Measurements from ENCODE around the gene RRP36. TPM values are rescaled to one million over a fixed set of nuclear protein-coding genes. Genes with fewer than 3 reads are reported as not detected.

RRP36 gene, protein sequence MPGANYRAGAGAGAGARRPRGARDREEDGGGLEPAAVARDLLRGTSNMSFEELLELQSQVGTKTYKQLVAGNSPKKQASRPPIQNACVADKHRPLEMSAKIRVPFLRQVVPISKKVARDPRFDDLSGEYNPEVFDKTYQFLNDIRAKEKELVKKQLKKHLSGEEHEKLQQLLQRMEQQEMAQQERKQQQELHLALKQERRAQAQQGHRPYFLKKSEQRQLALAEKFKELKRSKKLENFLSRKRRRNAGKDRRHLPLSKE
- total RNA-seq (2022; extraction: Qiagen RNA extraction; ENCODE audit: low read depth): 67.6 to 88.6 TPM (median 72.1 TPM) in 5 replicates

DNA sequence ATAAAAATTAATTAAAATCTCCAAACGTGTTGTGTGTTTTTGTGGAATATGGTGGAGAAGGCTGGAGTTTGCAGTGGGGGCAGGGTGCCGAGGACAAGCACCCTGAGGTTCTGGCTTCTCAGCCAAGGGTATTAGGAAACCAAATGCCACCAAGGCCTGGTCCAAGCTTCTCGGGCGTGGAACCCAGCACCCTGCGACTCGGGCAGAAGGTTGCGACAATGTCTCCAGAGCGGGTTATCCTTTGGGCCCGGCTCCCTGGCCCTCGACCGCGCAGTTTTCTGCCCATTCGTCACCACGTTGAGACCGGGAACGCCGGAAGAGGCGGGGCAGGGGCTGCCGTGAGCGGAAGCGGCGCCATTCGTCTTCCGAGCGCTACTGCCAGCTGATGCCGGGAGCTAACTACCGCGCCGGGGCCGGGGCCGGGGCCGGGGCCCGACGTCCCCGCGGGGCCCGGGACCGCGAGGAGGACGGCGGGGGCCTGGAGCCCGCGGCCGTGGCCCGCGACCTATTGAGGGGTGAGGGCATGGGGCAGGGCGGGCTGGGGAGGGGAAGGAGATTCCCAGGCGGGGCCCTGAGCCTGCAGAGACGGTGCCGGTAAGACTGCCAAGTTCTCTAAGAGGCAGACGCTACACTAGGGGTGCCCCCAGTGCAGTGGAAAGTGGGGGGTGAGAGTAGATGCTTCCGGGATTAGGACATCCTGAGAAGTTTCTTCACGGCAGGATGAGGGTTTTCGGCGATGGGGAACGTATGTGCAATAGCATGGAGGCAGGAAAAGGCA lies at the start of gene RRP36:
Gene RRP36, plus strand, starts transcription at position 354 of the 778 bp plus-strand sequence. Its CDS starts 32 bp downstream, at position 386.

DNA sequence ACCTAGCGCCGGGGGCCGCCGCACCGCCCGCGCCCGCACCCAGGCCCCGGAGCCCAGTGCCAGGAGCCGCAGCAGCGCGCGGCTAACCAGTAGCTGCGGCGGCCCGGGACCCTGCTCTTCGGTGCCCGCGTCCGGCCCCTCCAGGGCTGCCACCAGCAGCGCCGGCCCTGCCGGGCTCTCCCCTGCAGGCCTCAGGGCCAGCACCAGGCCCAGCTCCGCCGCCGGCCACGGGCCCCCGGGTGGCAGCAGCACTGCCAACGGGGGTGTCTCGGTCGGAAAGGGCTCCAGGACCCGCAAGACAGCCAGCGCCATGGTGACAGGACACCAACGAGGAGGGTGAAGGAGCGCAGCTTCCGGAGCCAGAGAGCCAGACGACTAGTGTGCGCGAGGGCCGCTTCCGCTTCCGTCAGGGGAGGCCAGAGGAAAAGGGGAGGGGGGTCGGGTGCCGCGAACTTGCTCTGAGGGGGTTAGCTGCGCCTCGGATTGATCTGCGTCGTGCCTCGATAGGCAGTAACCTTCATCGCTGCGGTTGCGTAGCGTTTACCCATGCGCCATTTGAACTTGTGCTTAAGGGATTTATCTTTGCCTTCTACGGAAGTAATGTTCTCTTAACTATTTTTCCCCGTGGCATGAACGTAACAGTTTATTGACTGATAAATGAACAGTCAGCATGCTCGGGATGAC lies 42.4 kb upstream of the RRP36 start, which contains the start of gene PEX6:
Gene PEX6, minus strand, starts transcription at position 343 of the 684 bp plus-strand sequence. Its CDS starts 31 bp downstream, at position 312.

DNA sequence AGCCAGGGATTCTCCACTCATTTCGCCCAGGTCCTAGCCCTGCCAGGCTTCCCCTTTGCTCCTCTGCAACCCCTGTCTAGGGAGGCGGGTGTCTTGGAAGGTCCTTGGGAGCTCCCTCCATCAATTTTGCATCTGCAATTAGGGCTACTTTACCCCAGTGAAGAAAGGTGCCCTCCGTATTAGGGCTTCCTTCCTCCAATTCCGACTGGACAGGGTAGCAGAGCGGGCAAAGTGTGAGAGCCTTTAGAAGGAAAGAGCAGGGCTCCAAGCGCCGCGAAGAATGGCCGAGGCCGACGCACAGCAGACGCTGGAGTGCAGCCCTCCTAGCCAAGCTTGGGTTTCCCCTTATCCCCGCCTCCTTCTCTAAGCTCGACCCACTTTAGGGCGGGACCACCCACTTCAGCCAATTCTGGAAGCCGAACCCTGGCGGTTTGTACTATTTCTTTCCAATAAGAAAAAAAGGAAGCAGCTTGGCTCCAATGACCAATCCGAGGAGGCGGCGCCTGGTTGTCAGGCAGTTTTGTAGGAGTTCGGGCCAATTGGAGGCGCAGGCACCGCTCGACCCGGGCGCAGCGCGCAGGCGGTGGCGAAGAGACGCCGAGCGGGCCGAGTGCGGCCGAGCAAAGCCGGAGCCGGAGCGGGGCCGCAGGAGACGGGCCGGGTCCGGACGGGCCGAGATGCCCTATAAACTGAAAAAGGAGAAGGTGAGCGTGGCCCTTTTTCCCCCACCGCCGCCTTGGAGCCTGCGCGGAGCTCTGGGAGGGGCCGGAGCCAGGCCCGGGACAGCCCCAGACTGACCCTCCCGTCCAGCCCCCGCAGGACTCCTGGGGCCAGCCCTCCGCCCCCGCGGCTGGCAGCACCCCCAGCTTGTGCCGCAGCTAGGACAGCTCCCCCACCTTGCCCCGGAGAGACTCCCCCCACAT lies 37.2 kb upstream of the RRP36 start, which contains the start of gene PPP2R5D:
Gene PPP2R5D, plus strand, starts transcription at position 570 of the 923 bp plus-strand sequence. Its CDS starts 108 bp downstream, at position 678.

DNA sequence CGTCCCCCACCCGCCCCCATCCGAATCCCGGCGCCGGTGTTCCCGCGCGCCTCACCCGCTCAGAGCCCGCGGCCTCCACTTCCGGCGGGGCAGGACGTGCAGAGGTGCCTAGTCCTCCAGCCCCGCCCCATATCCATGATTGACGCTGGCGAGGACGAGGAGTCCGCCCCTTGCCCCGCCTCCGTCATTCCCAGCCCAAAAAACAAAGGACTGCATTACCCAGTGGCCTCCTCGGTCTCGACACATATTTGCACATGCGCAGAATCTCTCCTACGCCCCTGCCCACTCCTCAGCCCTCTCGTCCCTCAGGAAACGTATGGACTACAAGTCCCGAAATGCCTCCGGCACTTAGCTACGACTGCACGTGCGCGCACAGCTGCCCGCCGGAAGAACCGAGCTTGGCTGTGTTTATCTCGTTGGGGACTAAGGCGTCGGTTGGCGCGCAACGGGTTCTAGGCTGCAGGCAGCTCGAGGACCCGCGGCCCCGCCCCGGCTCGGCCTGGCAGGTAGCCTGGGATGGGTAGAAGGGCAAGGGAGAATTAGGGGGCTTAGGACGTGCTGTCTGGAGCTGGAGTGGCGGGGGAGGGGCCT lies 7.5 kb upstream of the RRP36 start, which contains the start of the genes KLHDC3 and MEA1:
Gene KLHDC3, plus strand, starts transcription at position 407 of the 591 bp plus-strand sequence. CDS start 2,944 bp downstream, outside the sequence.
Gene MEA1, minus strand, starts transcription at position 104 of the 591 bp plus-strand sequence. CDS start 133 bp downstream, outside the sequence.

DNA sequence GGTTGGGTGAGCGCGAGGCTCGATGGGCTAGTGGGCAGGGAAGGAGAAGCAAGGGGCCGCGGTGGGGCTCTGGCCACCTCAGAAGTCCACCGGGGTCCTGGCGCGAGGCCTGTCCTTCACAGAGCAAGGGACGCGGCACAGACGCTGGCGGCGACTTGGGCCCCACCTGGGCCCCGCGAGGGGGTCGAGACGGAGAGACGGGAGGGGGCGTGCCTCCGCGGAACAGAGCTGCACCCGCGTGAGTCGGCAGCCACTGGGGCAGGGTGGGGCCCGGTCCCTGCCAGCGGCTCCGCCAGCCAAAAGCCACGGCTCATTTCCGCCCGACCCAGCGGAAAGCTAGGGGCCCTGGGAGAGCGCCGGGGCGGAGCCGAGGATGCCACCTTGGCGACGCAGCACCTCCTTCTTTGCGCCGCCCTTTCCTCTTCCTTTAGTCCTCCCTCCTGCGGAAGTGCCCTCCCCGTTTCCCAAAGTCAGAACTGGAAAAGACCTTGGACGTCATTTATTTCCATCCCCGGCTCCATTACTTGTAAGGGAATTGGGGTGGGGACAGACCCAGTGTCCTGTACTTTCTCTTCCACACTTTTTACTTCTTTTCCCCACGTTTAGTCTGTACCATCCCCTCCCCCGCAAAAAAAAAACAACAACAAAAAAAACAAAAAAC lies 32.3 kb downstream of the RRP36 start, which contains the start of gene CUL7:
Gene CUL7, minus strand, starts transcription at position 307 of the 661 bp plus-strand sequence. CDS start 1,063 bp downstream, outside the sequence.

DNA sequence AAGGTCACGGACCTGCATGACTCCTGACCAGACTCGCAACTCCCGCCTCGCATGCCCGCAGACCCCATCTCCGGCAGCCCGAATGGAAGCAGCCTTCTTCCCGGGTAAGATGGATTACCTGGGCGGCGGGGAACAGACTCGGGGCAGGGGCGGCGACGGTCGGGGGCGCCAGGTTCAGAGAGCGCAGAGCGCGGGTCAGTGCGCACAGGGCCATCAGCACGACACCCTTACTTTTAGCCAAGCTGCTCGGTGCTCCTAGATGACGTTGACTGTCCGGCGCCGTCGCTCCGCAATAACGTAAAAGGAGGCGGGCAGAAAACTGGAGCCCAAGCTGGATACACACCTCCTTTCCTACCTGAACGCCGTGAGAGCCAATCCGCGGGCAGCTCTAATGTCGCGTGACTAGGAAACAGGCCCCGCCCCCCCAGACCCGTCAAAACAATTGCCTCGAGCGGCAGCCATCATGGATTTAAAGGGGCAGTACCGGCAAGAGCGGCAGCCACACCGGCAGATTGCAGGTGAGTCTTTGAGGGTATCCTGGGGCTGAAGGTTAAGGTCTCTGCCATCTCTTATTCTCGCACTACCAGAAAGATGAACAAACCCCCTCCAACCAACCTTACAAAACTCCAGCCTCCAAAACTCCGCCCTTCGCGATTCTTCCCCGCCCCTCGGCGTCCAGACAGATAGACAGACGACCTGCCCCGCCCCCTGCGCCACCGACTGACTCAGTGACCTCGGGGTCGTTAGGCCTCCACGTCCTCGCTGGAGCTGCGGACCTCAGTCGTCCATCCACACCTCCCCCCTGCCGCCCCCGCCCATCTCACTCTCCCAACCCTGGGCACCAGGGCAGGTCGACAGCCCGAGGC lies 38.0 kb downstream of the RRP36 start, which contains the start of the genes KLC4 and MRPL2:
Gene KLC4, plus strand, starts transcription at position 464 of the 866 bp plus-strand sequence. CDS start 1,705 bp downstream, outside the sequence.
Gene MRPL2, minus strand, starts transcription at position 267 of the 866 bp plus-strand sequence. Its CDS starts 53 bp downstream, at position 214.

DNA sequence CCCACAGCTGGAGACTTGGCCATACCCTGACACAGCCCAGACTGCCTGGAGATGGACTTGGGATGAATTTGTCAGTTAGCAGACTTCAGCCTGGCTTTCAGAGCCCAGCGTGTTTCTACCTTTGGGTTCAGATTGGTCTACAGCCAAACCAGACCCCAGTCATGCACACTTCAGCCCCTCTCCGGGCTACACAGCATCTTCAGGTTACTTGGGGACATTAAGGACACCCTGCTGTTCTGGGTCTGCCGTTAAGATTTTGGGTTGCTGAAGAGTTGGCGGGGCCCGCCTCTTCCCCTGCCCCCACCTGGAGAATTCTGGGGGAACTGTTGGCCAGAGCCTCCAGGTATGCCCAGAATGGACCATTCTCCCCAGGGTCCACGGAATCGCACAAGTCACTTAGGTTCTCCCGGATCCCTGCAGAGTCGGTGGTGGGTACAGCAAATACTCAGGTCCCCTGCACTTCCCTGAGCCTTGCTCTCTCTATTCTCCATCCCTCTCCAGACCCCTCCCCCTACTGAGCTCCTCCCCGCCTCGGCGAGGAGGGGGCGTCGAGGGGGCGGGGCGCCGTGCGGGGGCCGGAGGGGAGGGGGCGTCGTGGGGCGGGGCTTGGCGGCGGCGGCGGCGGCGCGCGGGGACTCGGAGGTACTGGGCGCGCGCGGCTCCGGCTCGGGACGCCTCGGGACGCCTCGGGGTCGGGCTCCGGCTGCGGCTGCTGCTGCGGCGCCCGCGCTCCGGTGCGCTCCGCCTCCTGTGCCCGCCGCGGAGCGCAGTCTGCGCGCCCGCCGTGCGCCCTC lies 54.4 kb downstream of the RRP36 start, which contains the start of gene PTK7:
Gene PTK7, plus strand, starts transcription at position 645 of the 794 bp plus-strand sequence. CDS start 175 bp downstream, outside the sequence.

Other genes starting within 250 kb of the RRP36 start
- 2.2 to 3.7 TPM (median 3.6 TPM) in 5 replicates for gene BICRAL, start 239.6 kb upstream of the RRP36 start, total RNA-seq (2022; extraction: Qiagen RNA extraction; ENCODE audit: low read depth)
- gene RPL7L1, start 142.0 kb upstream of the RRP36 start, total RNA-seq (2022; extraction: Qiagen RNA extraction; ENCODE audit: low read depth): 64.2 to 113 TPM (median 66.4 TPM) in 5 replicates
- gene PTCRA, start 105.6 kb upstream of the RRP36 start, total RNA-seq (2022; extraction: Qiagen RNA extraction; ENCODE audit: low read depth): not detected in 5 replicates
- 31.6 to 48.5 TPM (median 44.5 TPM) in 5 replicates for gene CNPY3, start 92.1 kb upstream of the RRP36 start, total RNA-seq (2022; extraction: Qiagen RNA extraction; ENCODE audit: low read depth)
- 0.24 to 0.27 TPM in 2 of 5 replicates, not detected in the others for gene GNMT, start 60.9 kb upstream of the RRP36 start, total RNA-seq (2022; extraction: Qiagen RNA extraction; ENCODE audit: low read depth)
- gene PEX6, start 42.4 kb upstream of the RRP36 start, total RNA-seq (2022; extraction: Qiagen RNA extraction; ENCODE audit: low read depth): 4.5 to 9.9 TPM (median 9.6 TPM) in 5 replicates
- gene PPP2R5D, start 37.1 kb upstream of the RRP36 start, total RNA-seq (2022; extraction: Qiagen RNA extraction; ENCODE audit: low read depth): 26.4 to 30.0 TPM (median 27.2 TPM) in 5 replicates
- 90.3 to 112 TPM (median 91.5 TPM) in 5 replicates for gene MEA1, start 7.7 kb upstream of the RRP36 start, total RNA-seq (2022; extraction: Qiagen RNA extraction; ENCODE audit: low read depth)
- 22.2 to 31.7 TPM (median 30.9 TPM) in 5 replicates for gene KLHDC3, start 7.4 kb upstream of the RRP36 start, total RNA-seq (2022; extraction: Qiagen RNA extraction; ENCODE audit: low read depth)
- 5.2 to 9.4 TPM (median 8.0 TPM) in 5 replicates for gene CUL7, start 32.2 kb downstream of the RRP36 start, total RNA-seq (2022; extraction: Qiagen RNA extraction; ENCODE audit: low read depth)
- gene MRPL2, start 37.8 kb downstream of the RRP36 start, total RNA-seq (2022; extraction: Qiagen RNA extraction; ENCODE audit: low read depth): 44.1 to 63.1 TPM (median 54.2 TPM) in 5 replicates
- 4.4 to 7.9 TPM (median 6.8 TPM) in 5 replicates for gene KLC4, start 38.0 kb downstream of the RRP36 start, total RNA-seq (2022; extraction: Qiagen RNA extraction; ENCODE audit: low read depth)
- gene PTK7, start 54.7 kb downstream of the RRP36 start, total RNA-seq (2022; extraction: Qiagen RNA extraction; ENCODE audit: low read depth): 3.1 to 5.5 TPM (median 4.1 TPM) in 5 replicates
- 10.8 to 20.2 TPM (median 17.8 TPM) in 5 replicates for gene SRF, start 149.6 kb downstream of the RRP36 start, total RNA-seq (2022; extraction: Qiagen RNA extraction; ENCODE audit: low read depth)
- 6.2 to 9.5 TPM (median 9.3 TPM) in 5 replicates for gene CUL9, start 160.6 kb downstream of the RRP36 start, total RNA-seq (2022; extraction: Qiagen RNA extraction; ENCODE audit: low read depth)
- gene DNPH1, start 207.9 kb downstream of the RRP36 start, total RNA-seq (2022; extraction: Qiagen RNA extraction; ENCODE audit: low read depth): 55.7 to 104 TPM (median 97.9 TPM) in 5 replicates
- gene TTBK1, start 221.9 kb downstream of the RRP36 start, total RNA-seq (2022; extraction: Qiagen RNA extraction; ENCODE audit: low read depth): 0.06 to 0.10 TPM (median 0.08 TPM) in 4 of 5 replicates, not detected in the other

All from A549 treated with ZK216348 at 1 μM for 4 hours (cell line).